ENCODE measurements around the gene PRKAR2B. TPM values are rescaled to one million over a fixed set of nuclear protein-coding genes. Genes with fewer than 3 reads are reported as not detected.

The PRKAR2B gene
- total RNA-seq, 2 donors from 2014 or later, result 12.4 to 65.7 TPM

DNA sequence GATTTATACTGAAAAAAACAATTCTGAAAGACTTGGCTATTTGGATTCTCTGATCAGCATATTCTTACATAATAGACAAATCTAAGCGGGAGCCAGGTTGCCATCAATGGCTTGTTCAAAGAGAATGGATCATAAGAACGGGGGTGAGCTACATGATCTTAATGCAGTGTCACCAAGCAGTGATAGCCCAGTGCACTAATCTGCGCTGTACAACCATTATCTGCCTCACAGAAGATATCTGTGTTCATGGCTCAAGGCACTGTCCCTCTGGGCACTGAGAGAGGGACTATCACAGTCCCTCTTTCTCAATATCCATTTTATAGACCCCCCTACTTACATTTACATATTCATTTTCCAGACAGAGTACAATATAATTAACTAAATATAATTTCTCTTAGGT is 22.9 kb upstream of the PRKAR2B start:
- Histone ChIP-seq H3K4me3 (no peak overlapping the region), H3K27me3 (replicated peaks; ENCODE audit: insufficient read depth) (no peaks in the 10 kb centered on the region), H3K36me3 (no peaks in the 10 kb centered on the region), H3K4me1 (replicated peaks) (no peaks in the 10 kb centered on the region), H3K9me3 (no peaks in the 10 kb centered on the region), H3K27ac (no peak overlapping the region)
- 97% methylated on average over 3 of the region's 3 CpGs for WGBS
- DNase-seq (ENCODE audit: low spot score), result no peak
- TF ChIP-seq, protein P1, sequence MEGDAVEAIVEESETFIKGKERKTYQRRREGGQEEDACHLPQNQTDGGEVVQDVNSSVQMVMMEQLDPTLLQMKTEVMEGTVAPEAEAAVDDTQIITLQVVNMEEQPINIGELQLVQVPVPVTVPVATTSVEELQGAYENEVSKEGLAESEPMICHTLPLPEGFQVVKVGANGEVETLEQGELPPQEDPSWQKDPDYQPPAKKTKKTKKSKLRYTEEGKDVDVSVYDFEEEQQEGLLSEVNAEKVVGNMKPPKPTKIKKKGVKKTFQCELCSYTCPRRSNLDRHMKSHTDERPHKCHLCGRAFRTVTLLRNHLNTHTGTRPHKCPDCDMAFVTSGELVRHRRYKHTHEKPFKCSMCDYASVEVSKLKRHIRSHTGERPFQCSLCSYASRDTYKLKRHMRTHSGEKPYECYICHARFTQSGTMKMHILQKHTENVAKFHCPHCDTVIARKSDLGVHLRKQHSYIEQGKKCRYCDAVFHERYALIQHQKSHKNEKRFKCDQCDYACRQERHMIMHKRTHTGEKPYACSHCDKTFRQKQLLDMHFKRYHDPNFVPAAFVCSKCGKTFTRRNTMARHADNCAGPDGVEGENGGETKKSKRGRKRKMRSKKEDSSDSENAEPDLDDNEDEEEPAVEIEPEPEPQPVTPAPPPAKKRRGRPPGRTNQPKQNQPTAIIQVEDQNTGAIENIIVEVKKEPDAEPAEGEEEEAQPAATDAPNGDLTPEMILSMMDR (IDR thresholded peaks at IDR 0.05), result no peak
- TF ChIP-seq POLR2AphosphoS5 (IDR thresholded peaks at IDR 0.05) (no peak), POLR2A (IDR thresholded peaks at IDR 0.05) (no peak)
- intact Hi-C loops (cut with DNase I), result loop anchor here (10.0 kb wide), 1 partner anchor 57 kb away; no protein-coding TSS in a partner anchor

DNA sequence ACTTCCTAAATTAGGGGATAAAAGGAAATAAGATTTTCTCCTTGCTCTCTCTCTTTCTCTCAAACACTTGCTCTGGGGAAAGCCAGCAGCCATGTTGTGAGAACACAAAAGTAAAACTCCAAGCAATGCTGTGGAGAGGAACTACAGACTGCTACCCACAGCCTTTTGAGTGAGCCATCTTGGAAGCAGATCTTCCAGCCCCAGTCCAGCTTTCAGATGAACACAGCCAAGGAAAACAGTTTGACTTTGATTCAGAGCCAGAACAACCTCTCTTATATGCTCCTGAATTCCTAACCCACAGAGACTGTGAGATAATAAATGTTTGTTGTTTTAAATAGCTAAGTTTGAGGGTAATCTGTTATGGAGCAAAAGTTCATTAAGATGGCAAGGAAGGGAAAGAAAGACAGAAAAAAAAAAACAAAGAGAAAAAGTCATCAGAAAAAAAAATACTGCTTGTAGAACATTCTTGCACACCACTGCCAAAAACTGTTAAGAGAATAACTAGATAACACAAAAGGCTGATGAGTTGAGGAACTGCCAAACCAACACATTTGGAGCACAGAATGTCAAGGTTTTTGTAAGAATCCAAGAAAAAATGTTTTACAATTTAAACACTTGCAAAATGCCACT is 20.9 kb upstream of the PRKAR2B start:
- no peaks in the 10 kb centered on the region for H3K36me3 ChIP-seq
- no peak overlapping the region for H3K27ac ChIP-seq
- intact Hi-C loops (cut with DNase I), result loop anchor here (10.0 kb wide), 1 partner anchor 59 kb away; no protein-coding TSS in a partner anchor

DNA sequence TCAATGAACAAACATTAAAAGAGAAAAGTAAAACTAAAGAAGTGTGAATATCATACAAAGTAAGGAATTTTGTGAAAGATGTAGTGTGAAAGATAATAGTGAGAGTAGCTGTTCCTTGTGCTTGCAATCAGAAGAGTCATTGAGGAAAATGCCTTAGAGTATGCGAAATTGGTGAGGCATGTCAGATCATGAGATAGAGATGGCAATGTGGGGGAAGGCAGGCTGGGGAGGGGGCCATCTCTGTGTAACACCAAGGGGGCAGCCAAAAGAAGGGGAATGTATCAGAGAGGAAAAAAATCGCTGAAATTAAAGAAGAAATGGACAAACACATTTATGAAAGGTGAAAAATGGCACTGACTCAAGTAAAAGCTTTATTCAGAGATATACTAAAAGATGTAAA is 19.6 kb upstream of the PRKAR2B start:
- no peaks in the 10 kb centered on the region for H3K4me1 ChIP-seq (replicated peaks)
- no peak for DNase-seq (ENCODE audit: low spot score)
- H3K36me3 ChIP-seq, result no peaks in the 10 kb centered on the region
- H3K9me3 ChIP-seq, result no peaks in the 10 kb centered on the region
- no peaks in the 10 kb centered on the region for H3K27me3 ChIP-seq (replicated peaks; ENCODE audit: insufficient read depth)
- WGBS, result 97% methylated on average over 2 of the region's 2 CpGs
- no peak overlapping the region for H3K27ac ChIP-seq
- intact Hi-C loops (cut with DNase I), result loop anchor here (10.0 kb wide), 1 partner anchor 60 kb away; no protein-coding TSS in a partner anchor
- TF ChIP-seq, protein P1 (IDR thresholded peaks at IDR 0.05), result no peak
- TF ChIP-seq POLR2A (IDR thresholded peaks at IDR 0.05) (no peak), POLR2AphosphoS5 (IDR thresholded peaks at IDR 0.05) (no peak)
- H3K4me3 ChIP-seq, result no peak overlapping the region

More for the DNA sequence above, 20.9 kb upstream of the PRKAR2B start:
- no peaks in the 10 kb centered on the region for H3K9me3 ChIP-seq
- TF ChIP-seq POLR2A (IDR thresholded peaks at IDR 0.05) (no peak), POLR2AphosphoS5 (IDR thresholded peaks at IDR 0.05) (no peak)
- TF ChIP-seq, protein P1 (IDR thresholded peaks at IDR 0.05), result no peak
- H3K4me1 ChIP-seq (replicated peaks), result no peaks in the 10 kb centered on the region
- DNase-seq (ENCODE audit: low spot score), result no peak
- H3K27me3 ChIP-seq (replicated peaks; ENCODE audit: insufficient read depth), result no peaks in the 10 kb centered on the region
- no peak overlapping the region for H3K4me3 ChIP-seq

DNA sequence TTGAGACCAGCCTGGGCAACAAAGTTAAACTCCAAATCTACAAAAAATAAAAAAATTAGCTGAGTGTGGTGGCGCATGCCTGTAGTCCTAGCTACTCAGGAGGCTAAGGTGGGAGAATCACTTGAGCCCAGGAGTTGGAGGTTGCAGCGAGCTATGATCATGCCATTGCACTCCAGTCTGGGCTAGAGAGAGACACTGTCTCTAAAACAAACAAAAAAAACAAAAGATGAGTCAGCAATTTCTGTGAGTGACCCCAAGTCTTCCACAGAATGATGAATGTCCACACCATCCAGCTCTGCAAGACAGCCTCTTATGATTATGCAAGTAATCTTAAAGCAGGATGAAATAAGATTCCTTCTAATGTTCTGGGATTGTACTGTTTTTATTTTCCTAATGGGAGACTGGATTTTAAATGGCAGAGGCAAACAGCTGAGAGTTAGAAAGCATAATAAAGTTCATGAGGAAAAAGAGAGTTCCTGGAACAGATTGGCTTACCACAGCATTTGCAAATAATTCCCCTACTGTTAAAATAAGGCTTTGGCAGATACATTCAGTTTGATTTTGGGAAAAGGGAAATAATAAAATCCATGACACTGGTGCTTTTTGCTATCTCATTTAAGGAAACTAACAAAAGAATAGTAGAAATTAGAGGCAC is 18.9 kb upstream of the PRKAR2B start:
- intact Hi-C loops (cut with DNase I), result loop anchor here (10.0 kb wide), 1 partner anchor 61 kb away; no protein-coding TSS in a partner anchor
- no peaks in the 10 kb centered on the region for H3K27me3 ChIP-seq (replicated peaks; ENCODE audit: insufficient read depth)
- H3K4me1 ChIP-seq (replicated peaks), result no peaks in the 10 kb centered on the region
- H3K4me3 ChIP-seq, result no peak overlapping the region
- no peaks in the 10 kb centered on the region for H3K36me3 ChIP-seq
- no peaks in the 10 kb centered on the region for H3K9me3 ChIP-seq
- 88% methylated on average over 2 of the region's 2 CpGs for WGBS
- H3K27ac ChIP-seq, result no peak overlapping the region
- TF ChIP-seq, protein P1 (IDR thresholded peaks at IDR 0.05), result no peak
- TF ChIP-seq POLR2AphosphoS5 (IDR thresholded peaks at IDR 0.05) (no peak), POLR2A (IDR thresholded peaks at IDR 0.05) (no peak)
- no peak for DNase-seq (ENCODE audit: low spot score)

All from prostate gland (tissue), 2 donors.